Fibroblast of lung (primary cell): Measurements from ENCODE around the gene KCNA3.

ENCODE experiments used
- CTCF ChIP-seq, 2 donors: IDR thresholded peaks in 1 of 2; conservative IDR thresholded peaks in 1 of 2; 1 replicate in 1 of 2; 2 replicates in 1 of 2; pipeline ENCODE4 v1.5.1; 2011 to 2012; ENCODE audit warnings: low read length in 2 of 2, control low read depth in 1 of 2, inconsistent platforms in 1 of 2, low read depth in 1 of 2, mild to moderate bottlenecking in 1 of 2
- EZH2 ChIP-seq: IDR thresholded peaks from 2 replicates; pipeline ENCODE4 v1.5.1; 2012; ENCODE audit warnings: low read length, control low read depth, mild to moderate bottlenecking; ENCODE audit errors: missing control alignments

DNA sequence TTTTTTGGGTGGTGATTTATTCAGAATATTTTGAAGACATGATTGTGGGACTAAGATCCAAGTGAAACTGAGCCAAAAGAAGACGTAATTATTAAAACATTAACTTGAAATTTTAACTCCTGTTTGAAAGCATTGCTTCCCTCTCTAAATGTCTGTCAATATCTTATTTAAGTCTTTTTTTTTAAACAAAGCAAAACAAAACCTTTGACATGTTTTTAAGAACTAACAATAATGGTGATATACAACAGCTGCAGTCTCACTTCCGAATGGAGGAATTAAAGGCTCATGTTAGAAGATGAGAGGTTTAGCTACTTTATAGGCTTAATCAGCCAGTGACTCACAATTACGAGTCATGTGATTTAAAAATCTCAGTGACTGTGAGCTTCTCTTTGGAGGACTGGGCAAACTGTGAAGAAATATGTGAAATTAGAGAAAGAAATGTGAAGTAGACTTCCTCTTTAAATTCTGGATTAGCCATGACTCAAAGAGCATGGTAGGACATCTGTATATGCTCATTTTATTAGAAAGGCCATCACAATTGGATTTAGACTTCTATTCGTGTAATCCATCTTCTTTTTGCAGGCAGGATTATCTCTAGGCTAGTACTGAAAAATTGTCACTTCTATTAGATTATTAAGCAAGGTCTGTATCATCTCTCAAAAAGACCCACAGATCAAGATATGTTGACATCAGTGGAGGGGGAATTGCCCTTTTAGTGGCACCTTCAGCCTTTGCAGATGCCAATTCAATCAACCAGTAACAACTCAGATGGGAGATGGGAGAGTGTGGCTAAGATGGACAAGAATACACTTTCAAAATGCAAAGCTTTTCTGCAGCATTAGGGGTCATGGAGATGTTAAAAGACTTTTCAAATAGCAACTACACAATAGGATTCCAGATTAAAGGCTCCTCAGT lies 28.7 kb downstream of the KCNA3 start:
- TF ChIP-seq CTCF (conservative IDR thresholded peaks at IDR 0.05 in 1 of 2, IDR thresholded peaks at IDR 0.05 in 1 of 2; ENCODE audit: low read depth in 1 of 2, low read length in 2 of 2) (no peak), EZH2 (no peak)
